Keratinocyte (primary cell): ENCODE results near the gene EIF2A. TPM values are rescaled to one million over a fixed set of nuclear protein-coding genes. Genes with fewer than 3 reads are reported as not detected.

Experiments
- DNase-seq: peaks from one replicate; pipeline ENCODE4 v3.0.0-alpha.2; 2011; ENCODE audit warnings: low read depth, missing footprints, low spot score
- FAIRE-seq: peaks from 2 replicates; lab custom pipeline; 2011; peaks lifted over from hg19 to GRCh38; lab: Jason Lieb, UNC
- H2AFZ ChIP-seq: 2 replicates; pipeline ENCODE4 v1.6.0; 2012; ENCODE audit warnings: low read length, control low read depth, inconsistent platforms; ENCODE audit not compliant: control insufficient read depth
- H3K27ac ChIP-seq: 2 replicates; pipeline ENCODE4 v1.5.1; 2011; ENCODE audit warnings: low read length; ENCODE audit not compliant: control insufficient read depth, insufficient read depth
- H3K27me3 ChIP-seq: 3 replicates; pipeline ENCODE4 v1.6.0; 2011; ENCODE audit warnings: low read length; ENCODE audit not compliant: control insufficient read depth, insufficient read depth; ENCODE audit errors: extremely low read depth
- H3K36me3 ChIP-seq, 2 experiments: 2 replicates in 1 of 2; 3 replicates in 1 of 2; pipeline ENCODE4 v1.5.1; 2011; ENCODE audit warnings: low read length in 2 of 2, mild to moderate bottlenecking in 1 of 2; ENCODE audit not compliant: control insufficient read depth in 2 of 2, insufficient read depth in 2 of 2; ENCODE audit errors: extremely low read depth in 1 of 2
- H3K4me1 ChIP-seq: 3 replicates; pipeline ENCODE4 v1.5.1; 2011; ENCODE audit warnings: low read length; ENCODE audit not compliant: control insufficient read depth, insufficient read depth; ENCODE audit errors: extremely low read depth
- H3K4me2 ChIP-seq: 3 replicates; pipeline ENCODE4 v1.6.0; 2011; ENCODE audit warnings: low read depth, low read length; ENCODE audit not compliant: control insufficient read depth, insufficient read depth; ENCODE audit errors: extremely low read depth
- H3K4me3 ChIP-seq, 3 experiments: fragments of 200-600 bp in 1 of 3; sonication (generic) in 1 of 3; 2 replicates in 2 of 3; 3 replicates in 1 of 3; pipeline ENCODE4 v1.5.1; 2011 to 2016; ENCODE audit warnings: low read length in 3 of 3, mild to moderate bottlenecking in 3 of 3, control low read depth in 2 of 3, inconsistent platforms in 1 of 3, low read depth in 1 of 3, mixed read lengths in 1 of 3, mixed run types in 1 of 3, moderate library complexity in 1 of 3; ENCODE audit not compliant: control insufficient read depth in 2 of 3, insufficient read depth in 2 of 3; ENCODE audit errors: extremely low read depth in 1 of 3
- H3K79me2 ChIP-seq: 2 replicates; pipeline ENCODE4 v1.6.0; 2012; ENCODE audit warnings: low read length; ENCODE audit not compliant: control insufficient read depth, insufficient read depth
- H3K9ac ChIP-seq: 3 replicates; pipeline ENCODE4 v1.6.0; 2011; ENCODE audit warnings: low read length; ENCODE audit not compliant: control insufficient read depth, insufficient read depth; ENCODE audit errors: extremely low read depth
- H3K9me1 ChIP-seq: 3 replicates; pipeline ENCODE4 v1.6.0; 2011; ENCODE audit warnings: low read length; ENCODE audit not compliant: control insufficient read depth, insufficient read depth; ENCODE audit errors: extremely low read depth
- H3K9me3 ChIP-seq: 2 replicates; pipeline ENCODE4 v1.5.1; 2012; ENCODE audit warnings: low read depth, low read length; ENCODE audit not compliant: control insufficient read depth
- H4K20me1 ChIP-seq: 3 replicates; pipeline ENCODE4 v1.6.0; 2011; ENCODE audit warnings: low read length; ENCODE audit not compliant: control insufficient read depth, insufficient read depth; ENCODE audit errors: extremely low read depth
- EZH2 ChIP-seq: IDR thresholded peaks from one replicate; pipeline ENCODE4 v1.6.1; 2012; ENCODE audit warnings: inconsistent platforms, mild to moderate bottlenecking, low read length, moderate library complexity
- dilution Hi-C: fragments of 300-500 bp; cut with MboI; formaldehyde crosslinking; loops from one replicate; pipeline ENCODE4 v1.7.0; 2020; ENCODE audit warnings: low sequenced_read_pairs; ENCODE audit not compliant: extremely low pct_ligation_motif_present
- polyA plus RNA-seq, 5 experiments: library from polyadenylated mRNA; depleted of rRNA in 3 of 5; stranded (reverse) in 3 of 5; stranded (forward) in 1 of 5; unstranded in 1 of 5; fragments of >200 nt; gene quantifications; 1 replicate in 1 of 5; 2 replicates in 3 of 5; 3 replicates in 1 of 5; pipeline versions ENCODE4 v1.2.1 to v1.2.3, GENCODE V29; 2011 to 2012; ENCODE audit warnings: missing spikeins in 2 of 5, low read depth in 1 of 5, low replicate concordance in 1 of 5
- TF ChIP-seq, protein P1 (sequence below), 3 experiments: IDR thresholded peaks in 1 of 3; conservative IDR thresholded peaks in 1 of 3; optimal IDR thresholded peaks in 1 of 3; 2 replicates in 2 of 3; 3 replicates in 1 of 3; pipeline versions ENCODE3 to v1.5.1; 2011; ENCODE audit warnings: low read length in 3 of 3, mild to moderate bottlenecking in 3 of 3, moderate library complexity in 2 of 3, control low read depth in 1 of 3, inconsistent platforms in 1 of 3; ENCODE audit not compliant: insufficient read depth in 2 of 3; ENCODE audit errors: extremely low read depth in 1 of 3

The EIF2A gene
- polyA plus RNA-seq, 1 donor (not counting 4 experiments of a cell fraction or from before 2014, with no cell fraction given) = 104 TPM

DNA sequence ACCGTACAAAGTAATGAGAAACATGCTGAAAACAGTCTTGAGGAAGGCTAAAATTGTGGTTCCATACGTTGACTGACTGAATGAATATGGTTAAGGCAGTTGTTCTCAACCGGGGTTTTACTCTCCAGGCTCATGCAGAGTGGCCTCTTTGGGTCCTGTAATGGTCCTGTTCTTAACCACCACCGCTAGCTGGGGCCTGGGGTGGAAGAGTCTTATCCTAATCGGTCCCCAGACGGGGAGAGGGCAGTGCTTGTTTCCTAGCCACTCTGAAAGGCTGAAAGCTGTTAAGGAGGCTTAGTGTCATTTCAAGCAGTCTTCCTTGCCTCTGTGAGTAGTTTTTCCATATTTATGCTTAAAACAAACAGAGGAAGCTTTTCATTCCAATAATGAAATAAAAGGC, 88.5 kb downstream of the EIF2A start:
- H3K4me1 ChIP-seq = no peaks in the 10 kb centered on the region
- peaks cover 1 to 2% of the 10 kb centered on the region in 2 experiments for H3K36me3 ChIP-seq
- no peaks in the 10 kb centered on the region for H3K9me3 ChIP-seq
- H3K9me1 ChIP-seq = no peaks in the 10 kb centered on the region
- H3K9ac ChIP-seq = no peak overlapping the region
- H2AFZ ChIP-seq = no peak overlapping the region
- FAIRE-seq = no peak
- no peak overlapping the region for H3K27ac ChIP-seq
- no peak overlapping the region for H3K4me3 ChIP-seq
- DNase-seq = no peak
- no peaks in the 10 kb centered on the region for H3K79me2 ChIP-seq
- dilution Hi-C loops = no loop called here
- no peak overlapping the region for H3K4me2 ChIP-seq
- H4K20me1 ChIP-seq = no peaks in the 10 kb centered on the region
- no peak for TF ChIP-seq EZH2
- TF ChIP-seq, protein P1, sequence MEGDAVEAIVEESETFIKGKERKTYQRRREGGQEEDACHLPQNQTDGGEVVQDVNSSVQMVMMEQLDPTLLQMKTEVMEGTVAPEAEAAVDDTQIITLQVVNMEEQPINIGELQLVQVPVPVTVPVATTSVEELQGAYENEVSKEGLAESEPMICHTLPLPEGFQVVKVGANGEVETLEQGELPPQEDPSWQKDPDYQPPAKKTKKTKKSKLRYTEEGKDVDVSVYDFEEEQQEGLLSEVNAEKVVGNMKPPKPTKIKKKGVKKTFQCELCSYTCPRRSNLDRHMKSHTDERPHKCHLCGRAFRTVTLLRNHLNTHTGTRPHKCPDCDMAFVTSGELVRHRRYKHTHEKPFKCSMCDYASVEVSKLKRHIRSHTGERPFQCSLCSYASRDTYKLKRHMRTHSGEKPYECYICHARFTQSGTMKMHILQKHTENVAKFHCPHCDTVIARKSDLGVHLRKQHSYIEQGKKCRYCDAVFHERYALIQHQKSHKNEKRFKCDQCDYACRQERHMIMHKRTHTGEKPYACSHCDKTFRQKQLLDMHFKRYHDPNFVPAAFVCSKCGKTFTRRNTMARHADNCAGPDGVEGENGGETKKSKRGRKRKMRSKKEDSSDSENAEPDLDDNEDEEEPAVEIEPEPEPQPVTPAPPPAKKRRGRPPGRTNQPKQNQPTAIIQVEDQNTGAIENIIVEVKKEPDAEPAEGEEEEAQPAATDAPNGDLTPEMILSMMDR (optimal IDR thresholded peaks at IDR 0.05 in 1 of 3, IDR thresholded peaks at IDR 0.05 in 1 of 3, conservative IDR thresholded peaks at IDR 0.05 in 1 of 3; ENCODE audit: extremely low read depth in 1 of 3, insufficient read depth in 2 of 3, low read length in 3 of 3) = no peak
- H3K27me3 ChIP-seq = no peaks in the 10 kb centered on the region

DNA sequence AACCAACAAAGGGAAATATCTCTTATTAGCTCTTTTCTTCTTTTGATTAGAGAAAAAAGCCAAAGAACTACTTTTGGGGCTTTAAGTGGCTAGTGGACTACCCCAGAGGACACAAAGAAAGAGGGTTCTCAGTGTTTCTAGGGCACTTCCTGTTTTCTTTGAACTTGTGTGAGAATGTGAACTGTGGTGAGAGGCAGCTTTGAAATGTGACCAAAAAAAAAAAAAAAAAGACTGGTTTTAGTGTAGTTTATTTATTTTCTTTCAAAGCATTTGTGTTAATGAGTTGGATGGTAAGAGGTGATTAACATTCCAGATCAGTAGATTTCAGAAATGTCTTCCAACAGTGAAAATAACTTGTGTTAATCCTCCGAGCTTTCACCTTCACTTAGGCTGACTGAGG, 88.9 kb downstream of the EIF2A start:
- no peak for DNase-seq
- FAIRE-seq = no peak

More for the DNA sequence above, 88.9 kb downstream of the EIF2A start:
- no peaks in the 10 kb centered on the region for H3K79me2 ChIP-seq
- H3K9me1 ChIP-seq = no peaks in the 10 kb centered on the region
- dilution Hi-C loops = no loop called here
- H3K4me1 ChIP-seq = no peaks in the 10 kb centered on the region
- H3K9me3 ChIP-seq = no peaks in the 10 kb centered on the region
- TF ChIP-seq EZH2 = no peak
- TF ChIP-seq, protein P1 (optimal IDR thresholded peaks at IDR 0.05 in 1 of 3, IDR thresholded peaks at IDR 0.05 in 1 of 3, conservative IDR thresholded peaks at IDR 0.05 in 1 of 3; ENCODE audit: extremely low read depth in 1 of 3, insufficient read depth in 2 of 3, low read length in 3 of 3) = no peak
- H4K20me1 ChIP-seq = no peaks in the 10 kb centered on the region
- no peak overlapping the region for H3K27ac ChIP-seq
- no peak overlapping the region for H2AFZ ChIP-seq
- H3K4me2 ChIP-seq = no peak overlapping the region
- peaks cover 1% of the 10 kb centered on the region in 2 experiments for H3K36me3 ChIP-seq
- no peaks in the 10 kb centered on the region for H3K27me3 ChIP-seq
- H3K4me3 ChIP-seq = no peak overlapping the region
- H3K9ac ChIP-seq = no peak overlapping the region

Other genes starting within 250 kb of the EIF2A start
- gene TSC22D2, start 138.5 kb upstream of the EIF2A start, polyA plus RNA-seq = 16.3 to 22.3 TPM (median 19.3 TPM) in 3 replicates
- gene SERP1, start 291 bp upstream of the EIF2A start, polyA plus RNA-seq = 56.2 to 84.2 TPM (median 61.8 TPM) in 3 replicates
- 357 to 668 TPM (median 597 TPM) in 3 replicates for gene SELENOT, start 56.5 kb downstream of the EIF2A start, polyA plus RNA-seq
- 0.03 TPM in 2 of 3 replicates, not detected in the other for gene ERICH6, start 157.1 kb downstream of the EIF2A start, polyA plus RNA-seq
- gene SIAH2, start 216.4 kb downstream of the EIF2A start, polyA plus RNA-seq = 32.5 to 65.7 TPM (median 44.8 TPM) in 3 replicates